Astrocyte (in vitro differentiated cells and primary cell): ENCODE results near the gene CDNF.

ENCODE experiments used
- EZH2 ChIP-seq: IDR thresholded peaks from 2 replicates; pipeline ENCODE4 v1.6.1; 2012; ENCODE audit warnings: mild to moderate bottlenecking, low read length, inconsistent platforms; ENCODE audit not compliant: insufficient read depth
- TF ChIP-seq, protein P1 (sequence below): IDR thresholded peaks from 2 replicates; pipeline ENCODE4 v1.5.1; 2011; ENCODE audit warnings: low read depth, mild to moderate bottlenecking, inconsistent platforms, low read length, moderate library complexity; ENCODE audit not compliant: insufficient read depth

DNA sequence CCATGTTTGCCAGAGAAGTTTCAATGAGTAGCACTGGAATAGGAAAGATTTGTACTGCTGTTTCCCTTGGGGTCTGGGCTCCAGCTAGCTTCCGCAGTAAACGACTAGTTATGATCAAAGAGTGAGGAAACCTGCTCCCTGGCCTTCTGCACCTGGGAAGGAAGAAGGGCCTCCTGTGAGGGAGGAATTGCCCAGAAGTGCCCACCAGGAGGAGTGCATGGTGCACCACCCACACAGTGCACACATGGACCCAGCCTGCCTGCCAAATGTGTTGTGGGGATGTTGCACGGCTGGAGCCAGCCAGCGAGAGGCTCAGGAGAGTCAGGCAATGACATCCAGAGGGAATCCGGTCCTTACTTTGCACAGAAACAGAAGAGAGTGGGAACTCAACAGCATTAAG is 36.1 kb downstream of the CDNF start:
- TF ChIP-seq, protein P1, sequence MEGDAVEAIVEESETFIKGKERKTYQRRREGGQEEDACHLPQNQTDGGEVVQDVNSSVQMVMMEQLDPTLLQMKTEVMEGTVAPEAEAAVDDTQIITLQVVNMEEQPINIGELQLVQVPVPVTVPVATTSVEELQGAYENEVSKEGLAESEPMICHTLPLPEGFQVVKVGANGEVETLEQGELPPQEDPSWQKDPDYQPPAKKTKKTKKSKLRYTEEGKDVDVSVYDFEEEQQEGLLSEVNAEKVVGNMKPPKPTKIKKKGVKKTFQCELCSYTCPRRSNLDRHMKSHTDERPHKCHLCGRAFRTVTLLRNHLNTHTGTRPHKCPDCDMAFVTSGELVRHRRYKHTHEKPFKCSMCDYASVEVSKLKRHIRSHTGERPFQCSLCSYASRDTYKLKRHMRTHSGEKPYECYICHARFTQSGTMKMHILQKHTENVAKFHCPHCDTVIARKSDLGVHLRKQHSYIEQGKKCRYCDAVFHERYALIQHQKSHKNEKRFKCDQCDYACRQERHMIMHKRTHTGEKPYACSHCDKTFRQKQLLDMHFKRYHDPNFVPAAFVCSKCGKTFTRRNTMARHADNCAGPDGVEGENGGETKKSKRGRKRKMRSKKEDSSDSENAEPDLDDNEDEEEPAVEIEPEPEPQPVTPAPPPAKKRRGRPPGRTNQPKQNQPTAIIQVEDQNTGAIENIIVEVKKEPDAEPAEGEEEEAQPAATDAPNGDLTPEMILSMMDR = no peak
- no peak for TF ChIP-seq EZH2
